Adrenal gland (tissue), 12 donors: ENCODE data around the gene ANKS3. TPM values are rescaled to one million over a fixed set of nuclear protein-coding genes. Genes with fewer than 3 reads are reported as not detected.

ENCODE experiments used
- DNase-seq, 7 donors: peaks; one replicate each; pipeline ENCODE4 v3.0.0-alpha.2; 2019 to 2020
- H3K27ac ChIP-seq, 5 donors: fragments of 200-600 bp; sonication (generic) in 4 of 5; 1 replicate in 3 of 5; 2 replicates in 2 of 5; pipeline versions ENCODE4 v1.5.1 to v1.8.0; 2016 to 2020; ENCODE audit warnings: mild to moderate bottlenecking in 1 of 5
- H3K27me3 ChIP-seq: fragments of 200-600 bp; 2 replicates; pipeline ENCODE4 v1.8.0; 2021
- H3K36me3 ChIP-seq, 2 donors: fragments of 200-600 bp; replicated peaks in 1 of 2; 1 replicate in 1 of 2; 2 replicates in 1 of 2; pipeline versions ENCODE4 v1.5.1 to v1.8.0; 2018 to 2022
- H3K4me1 ChIP-seq, 2 donors: fragments of 200-600 bp; replicated peaks in 1 of 2; 1 replicate in 1 of 2; 2 replicates in 1 of 2; pipeline versions ENCODE4 v1.5.1 to v1.8.0; 2018 to 2021
- H3K4me3 ChIP-seq, 4 donors: fragments of 200-600 bp; sonication (generic) in 3 of 4; one replicate each; pipeline ENCODE4 v1.5.1; 2016 to 2018
- H3K9me3 ChIP-seq, 3 donors: fragments of 200-600 bp; sonication (generic) in 1 of 3; replicated peaks in 1 of 3; 1 replicate in 2 of 3; 2 replicates in 1 of 3; pipeline versions ENCODE4 v1.5.1 to v1.8.0; 2016 to 2021
- POLR2A ChIP-seq, 2 donors: fragments of 450-650 bp; IDR thresholded peaks; one replicate each; pipeline ENCODE4 v1.6.1; 2017; ENCODE audit warnings: antibody characterized with exemption in 2 of 2, mild to moderate bottlenecking in 2 of 2, moderate library complexity in 1 of 2
- WGBS, 4 donors: extraction: QIAGEN DNeasy Blood & Tissue Kit in 2 of 4; methylation state at CpG; one replicate each; pipeline versions ENCODE4 v1.1.5 to v1.1.7; 2013 to 2017; 5-methylcytosine and 5-hydroxymethylcytosine counted together
- intact Hi-C, 2 donors: fragments of 100-400 bp; cut with DNase I; formaldehyde crosslinking; loops; one replicate each; pipeline versions ENCODE4 v1.14.1 to v1.15.0; 2022 to 2023
- polyA plus RNA-seq, 3 donors: library from polyadenylated mRNA; stranded (reverse); fragments of 200-250 nt in 2 of 3; fragments of 350-450 nt in 1 of 3; fragmentation: Illumina TruSeq in 1 of 3; extraction: RNeasy Lipid Tissue Mini Kit (QIAGEN cat#74804) in 1 of 3; gene quantifications; one replicate each; pipeline ENCODE4 v1.2.3, GENCODE V29; 2013 to 2014
- total RNA-seq, 9 donors: library from RNA; depleted of rRNA in 4 of 9; stranded (reverse); fragments of >200 nt in 4 of 9; fragments of 120-200 nt in 1 of 9; fragmentation: NEBNext Ultra II Directional in 1 of 9; extraction: Animal tissue kit (Norgen Biotek cat#: 25700) in 1 of 9; gene quantifications; one replicate each; pipeline versions ENCODE4 v1.1.0 to v1.2.4, GENCODE V29; 2013 to 2023
- TF ChIP-seq, protein P1 (sequence below), 6 experiments: fragments of 450-650 bp in 4 of 6; fragments of 200-600 bp in 2 of 6; sonication (generic) in 1 of 6; IDR thresholded peaks; 1 replicate in 5 of 6; 2 replicates in 1 of 6; pipeline versions ENCODE4 v1.5.1 to v1.8.0; 2016 to 2021; ENCODE audit warnings: antibody characterized with exemption in 6 of 6, mild to moderate bottlenecking in 2 of 6, moderate library complexity in 1 of 6
- donor health status: healthy with polysubstance abuse.
- donor health status: Bipolar disorder and iron deficiency.
- donor health status: DM: yes; HTN: yes; CAD: no.
- donor health status: DM: no; HTN: no; CAD: no.
- donor health status: DM: no; HTN: no; CAD: no.
- donor health status: DM: yes; HTN: yes; CAD: no.

The ANKS3 gene
- total and polyA plus RNA-seq, 12 donors: 7.2 to 118 (median 19.1) TPM

DNA sequence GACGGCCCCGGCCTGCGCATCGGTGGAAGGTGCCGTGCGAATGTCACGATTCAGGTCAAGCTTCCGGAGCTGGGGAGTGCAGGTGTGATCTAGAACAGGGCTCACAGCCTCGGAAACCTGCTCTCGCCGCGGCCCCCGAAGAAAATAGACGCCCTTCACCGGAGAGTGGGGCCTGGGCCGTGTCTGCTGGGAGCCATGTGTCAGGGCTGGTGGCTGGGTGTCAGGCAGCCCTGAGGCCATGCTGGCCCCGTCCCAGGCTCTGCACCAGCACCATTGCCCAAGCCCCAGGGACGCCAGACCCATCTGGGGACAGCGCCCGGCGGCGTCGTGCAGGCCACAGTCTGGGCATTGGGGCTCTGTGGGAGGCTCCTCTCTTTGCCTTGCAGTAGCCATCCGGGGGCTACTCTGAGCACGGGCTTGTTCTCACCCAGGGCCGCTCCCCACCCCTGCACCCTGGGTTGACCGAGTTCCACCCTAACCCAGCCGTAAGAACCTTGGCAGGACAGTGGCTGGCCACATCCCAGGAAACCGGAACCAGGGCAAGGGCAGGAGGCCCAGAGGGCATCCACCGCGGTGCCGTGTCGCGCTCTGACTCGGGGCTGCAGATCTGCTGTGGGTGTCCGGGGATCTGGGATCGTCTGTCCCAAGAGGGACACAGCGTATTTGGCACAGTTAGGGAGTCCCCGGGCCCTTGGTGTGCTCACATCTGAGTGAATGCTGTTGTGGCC, 46.0 kb downstream of the ANKS3 start:
- Histone ChIP-seq H3K27ac (no peak overlapping the region), H3K4me1 (peaks cover 7 to 19% of the 10 kb centered on the region in 2 donors), H3K27me3 (no peaks in the 10 kb centered on the region), H3K36me3 (peaks cover 0 to 40% of the 10 kb centered on the region in 2 donors), H3K9me3 (no peaks in the 10 kb centered on the region), H3K4me3 (no peak overlapping the region)
- 28 to 76% (median 67%) methylated on average over 4 to 39 of the region's 39 CpGs for whole genome bisulfite sequencing, 4 donors
- TF ChIP-seq POLR2A (IDR thresholded peaks at IDR 0.05): no peak
- TF ChIP-seq, protein P1, sequence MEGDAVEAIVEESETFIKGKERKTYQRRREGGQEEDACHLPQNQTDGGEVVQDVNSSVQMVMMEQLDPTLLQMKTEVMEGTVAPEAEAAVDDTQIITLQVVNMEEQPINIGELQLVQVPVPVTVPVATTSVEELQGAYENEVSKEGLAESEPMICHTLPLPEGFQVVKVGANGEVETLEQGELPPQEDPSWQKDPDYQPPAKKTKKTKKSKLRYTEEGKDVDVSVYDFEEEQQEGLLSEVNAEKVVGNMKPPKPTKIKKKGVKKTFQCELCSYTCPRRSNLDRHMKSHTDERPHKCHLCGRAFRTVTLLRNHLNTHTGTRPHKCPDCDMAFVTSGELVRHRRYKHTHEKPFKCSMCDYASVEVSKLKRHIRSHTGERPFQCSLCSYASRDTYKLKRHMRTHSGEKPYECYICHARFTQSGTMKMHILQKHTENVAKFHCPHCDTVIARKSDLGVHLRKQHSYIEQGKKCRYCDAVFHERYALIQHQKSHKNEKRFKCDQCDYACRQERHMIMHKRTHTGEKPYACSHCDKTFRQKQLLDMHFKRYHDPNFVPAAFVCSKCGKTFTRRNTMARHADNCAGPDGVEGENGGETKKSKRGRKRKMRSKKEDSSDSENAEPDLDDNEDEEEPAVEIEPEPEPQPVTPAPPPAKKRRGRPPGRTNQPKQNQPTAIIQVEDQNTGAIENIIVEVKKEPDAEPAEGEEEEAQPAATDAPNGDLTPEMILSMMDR (IDR thresholded peaks at IDR 0.05): no peak
- DNase-seq: peak in 6 of 7 donors; percentile 41 to 84 (median 66)
- intact Hi-C loops: no loop called here

DNA sequence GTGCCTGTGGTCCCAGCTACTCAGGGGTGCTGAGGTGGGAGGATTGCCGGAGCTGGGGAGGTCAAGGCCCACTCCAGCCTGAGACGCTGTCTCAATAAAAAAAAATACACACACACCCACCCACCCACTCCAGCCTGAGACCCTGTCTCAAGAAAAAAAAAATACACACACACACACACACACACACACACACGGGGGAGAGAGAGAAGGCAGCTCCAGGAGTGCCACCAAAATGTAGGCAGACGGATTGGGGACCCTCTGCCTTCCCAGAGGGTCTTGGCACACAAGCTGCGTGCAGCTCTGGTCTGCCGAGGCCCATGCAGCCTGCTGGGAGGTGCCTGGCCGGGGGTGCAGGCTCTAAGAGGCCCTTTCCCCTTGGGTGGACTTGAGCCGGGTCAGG, 46.7 kb downstream of the ANKS3 start:
- Histone ChIP-seq H3K9me3 (no peaks in the 10 kb centered on the region), H3K36me3 (peaks cover 0 to 45% of the 10 kb centered on the region in 2 donors), H3K27ac (no peak overlapping the region), H3K27me3 (no peaks in the 10 kb centered on the region), H3K4me1 (peaks cover 7 to 16% of the 10 kb centered on the region in 2 donors), H3K4me3 (no peak overlapping the region)
- WGBS, 4 donors: 67 to 88% (median 85%) methylated on average over 5 to 8 of the region's 8 CpGs
- intact Hi-C loops: no loop called here
- TF ChIP-seq, protein P1 (IDR thresholded peaks at IDR 0.05): no peak
- no peak for TF ChIP-seq POLR2A (IDR thresholded peaks at IDR 0.05)
- no peak for DNase-seq

DNA sequence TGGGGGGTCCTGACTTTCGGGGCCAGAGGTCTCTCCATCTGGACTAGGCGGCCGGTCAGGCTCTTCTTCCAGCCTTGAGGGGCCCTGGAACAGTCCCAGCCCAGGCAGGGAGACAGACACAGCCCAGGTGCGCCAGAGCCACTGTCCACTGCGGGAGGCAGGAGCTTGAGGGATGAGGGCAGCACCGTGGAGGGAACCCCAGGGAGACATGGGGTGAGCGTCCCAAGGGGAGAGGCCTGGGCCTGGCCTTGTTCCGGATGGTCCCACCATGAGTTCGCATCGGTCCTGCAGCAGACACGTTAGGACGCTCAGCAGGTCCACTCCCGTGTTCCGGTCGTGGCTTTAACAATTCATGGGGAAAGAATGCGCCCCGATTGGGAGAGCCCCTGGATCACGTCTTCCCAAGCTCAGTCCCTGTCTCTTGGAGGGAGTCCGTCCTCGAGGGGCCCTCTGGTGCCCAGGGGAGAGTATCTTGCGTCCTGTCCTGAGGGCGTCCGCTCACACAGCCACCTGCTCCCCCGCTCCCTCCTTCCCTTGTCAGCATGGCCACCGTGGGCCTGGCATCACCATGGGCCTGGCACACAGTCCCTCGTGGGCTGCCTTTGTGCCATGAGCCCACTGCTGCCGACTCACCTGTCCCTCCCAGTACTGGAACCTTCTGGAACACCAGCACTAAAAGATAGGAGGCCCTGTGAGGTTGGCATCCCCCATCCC, 47.4 kb downstream of the ANKS3 start:
- Histone ChIP-seq H3K27me3 (no peaks in the 10 kb centered on the region), H3K36me3 (peaks cover 0 to 53% of the 10 kb centered on the region in 2 donors), H3K4me1 (peaks cover 7 to 15% of the 10 kb centered on the region in 2 donors), H3K4me3 (no peak overlapping the region), H3K27ac (no peak overlapping the region), H3K9me3 (no peaks in the 10 kb centered on the region)
- DNase-seq: no peak
- no peak for TF ChIP-seq POLR2A (IDR thresholded peaks at IDR 0.05)
- TF ChIP-seq, protein P1 (IDR thresholded peaks at IDR 0.05): no peak
- 89 to 96% (median 94%) methylated on average over 19 to 27 of the region's 27 CpGs for WGBS, 4 donors
- intact Hi-C loops: no loop called here

DNA sequence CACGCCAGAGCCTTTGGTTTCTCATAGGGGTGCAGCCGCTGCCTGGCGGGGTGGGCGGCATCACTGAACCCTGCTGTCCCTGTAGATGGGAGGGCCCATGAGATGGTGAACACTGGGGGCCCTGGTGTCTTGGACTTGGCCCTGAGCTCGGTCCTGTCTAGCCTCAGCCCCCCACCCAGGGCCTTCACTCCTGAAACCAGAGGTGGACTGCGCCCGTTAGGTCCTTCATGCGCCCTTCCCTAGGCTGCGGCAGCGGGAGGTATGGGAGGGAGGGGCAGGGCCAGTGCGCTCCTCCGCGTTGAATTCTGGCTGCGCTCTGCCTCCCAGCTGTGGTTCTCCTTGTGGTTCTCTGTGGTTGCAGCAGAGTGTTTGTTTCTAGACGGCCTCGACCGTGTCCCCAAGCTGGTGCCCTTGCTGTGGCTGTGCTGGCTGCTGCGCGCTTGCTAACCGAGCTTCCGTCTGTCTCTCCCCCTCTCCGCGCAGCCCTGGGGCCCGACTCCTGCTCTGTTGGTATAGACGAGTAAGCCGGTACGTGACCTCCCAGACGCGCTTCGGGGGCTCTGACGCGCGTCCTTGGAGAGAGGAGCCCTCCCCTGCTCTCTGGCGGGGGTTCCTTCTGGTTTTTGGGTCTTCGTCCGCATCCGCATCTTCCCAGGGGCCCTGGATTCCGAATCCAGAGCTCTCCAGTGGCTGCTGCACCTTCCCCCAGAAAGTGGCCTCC, 48.1 kb downstream of the ANKS3 start:
- peaks cover 7 to 15% of the 10 kb centered on the region in 2 donors for H3K4me1 ChIP-seq
- peaks cover 0 to 56% of the 10 kb centered on the region in 2 donors for H3K36me3 ChIP-seq
- TF ChIP-seq, protein P1 (IDR thresholded peaks at IDR 0.05): no peak
- no peak for TF ChIP-seq POLR2A (IDR thresholded peaks at IDR 0.05)
- no peaks in the 10 kb centered on the region for H3K9me3 ChIP-seq
- DNase-seq: no peak
- WGBS, 4 donors: 92 to 97% (median 94%) methylated on average over 32 to 38 of the region's 38 CpGs
- H3K4me3 ChIP-seq: no peak overlapping the region
- intact Hi-C loops: no loop called here
- no peaks in the 10 kb centered on the region for H3K27me3 ChIP-seq
- H3K27ac ChIP-seq: no peak overlapping the region
